Mesothelial cell of epicardium (in vitro differentiated cells): ENCODE results near the gene NHSL2. TPM values are rescaled to one million over a fixed set of nuclear protein-coding genes. Genes with fewer than 3 reads are reported as not detected.

Experiments used
- DNase-seq, 2 experiments: peaks; one replicate each; pipeline ENCODE4 v3.0.0; 2021; ENCODE audit warnings: low spot score in 2 of 2; ENCODE audit not compliant: unreplicated experiment in 2 of 2
- H3K27ac Mint-ChIP-seq: 2 replicates; pipeline ENCODE4 v1.8.0; 2021; ENCODE audit warnings: mixed read lengths
- H3K27me3 Mint-ChIP-seq: 2 replicates; pipeline ENCODE4 v1.8.0; 2021; ENCODE audit warnings: low read depth, mixed read lengths
- H3K36me3 Mint-ChIP-seq: 2 replicates; pipeline ENCODE4 v1.8.0; 2021; ENCODE audit warnings: mixed read lengths
- H3K4me1 Mint-ChIP-seq: 2 replicates; pipeline ENCODE4 v1.8.0; 2021; ENCODE audit warnings: mixed read lengths
- H3K4me3 Mint-ChIP-seq: 2 replicates; pipeline ENCODE4 v1.8.0; 2021; ENCODE audit warnings: mild to moderate bottlenecking, moderate library complexity, mixed read lengths
- H3K9me3 Mint-ChIP-seq: 2 replicates; pipeline ENCODE4 v1.8.0; 2021; ENCODE audit warnings: mixed read lengths
- CTCF ChIP-seq: fragments of 200-600 bp; sonication (generic); IDR thresholded peaks from one replicate; pipeline ENCODE4 v1.5.0; 2021; ENCODE audit warnings: antibody characterized with exemption; ENCODE audit not compliant: unreplicated experiment
- total RNA-seq: library from RNA; stranded (reverse); gene quantifications from 3 replicates; pipeline ENCODE4 v1.2.1, GENCODE V29; 2021

The NHSL2 gene
- total RNA-seq, 1 donor from 2014 or later, result 24.0 TPM

- H3K4me1 Mint-ChIP-seq, result peaks cover 77% of the 10 kb centered on the region
- peaks cover 14% of the 10 kb centered on the region for H3K36me3 Mint-ChIP-seq
- peak; percentile 56 to 92 for DNase-seq
- H3K9me3 Mint-ChIP-seq, result peaks cover 29% of the 10 kb centered on the region
- no peaks in the 10 kb centered on the region for H3K27me3 Mint-ChIP-seq
- H3K4me3 Mint-ChIP-seq, result peak overlapping the region; percentile 11
- peak; percentile 76 for TF ChIP-seq CTCF
- H3K27ac Mint-ChIP-seq, result peak overlapping the region; percentile 88
Measured at GRCh38 chrX:72126539-72127140, 216.0 kb downstream of the NHSL2 start.

- Mint-ChIP-seq H3K9me3 (peaks cover 29% of the 10 kb centered on the region), H3K27me3 (no peaks in the 10 kb centered on the region), H3K27ac (peak overlapping the region; percentile 88), H3K4me3 (no peak overlapping the region), H3K4me1 (peaks cover 77% of the 10 kb centered on the region), H3K36me3 (peaks cover 14% of the 10 kb centered on the region)
- DNase-seq, result no peak
- TF ChIP-seq CTCF, result no peak
Measured at GRCh38 chrX:72127332-72127731, 216.7 kb downstream of the NHSL2 start.

GRCh38 chrX:72128183-72128834 is 217.7 kb downstream of the NHSL2 start:
- Mint-ChIP-seq H3K27ac (peak overlapping the region; percentile 85), H3K4me3 (no peak overlapping the region), H3K4me1 (peaks cover 74% of the 10 kb centered on the region), H3K36me3 (peaks cover 14% of the 10 kb centered on the region), H3K27me3 (no peaks in the 10 kb centered on the region), H3K9me3 (peaks cover 26% of the 10 kb centered on the region)
- TF ChIP-seq CTCF, result no peak
- DNase-seq, result no peak

- peaks cover 28% of the 10 kb centered on the region for H3K9me3 Mint-ChIP-seq
- DNase-seq, result no peak
- no peaks in the 10 kb centered on the region for H3K27me3 Mint-ChIP-seq
- peaks cover 14% of the 10 kb centered on the region for H3K36me3 Mint-ChIP-seq
- H3K4me3 Mint-ChIP-seq, result peak overlapping the region; percentile 13
- H3K27ac Mint-ChIP-seq, result no peak overlapping the region
- H3K4me1 Mint-ChIP-seq, result peaks cover 68% of the 10 kb centered on the region
- peak; percentile 41 for TF ChIP-seq CTCF
Measured at GRCh38 chrX:72128881-72129280, 218.2 kb downstream of the NHSL2 start.

- TF ChIP-seq CTCF, result no peak
- peaks cover 14% of the 10 kb centered on the region for H3K36me3 Mint-ChIP-seq
- H3K27ac Mint-ChIP-seq, result no peak overlapping the region
- H3K27me3 Mint-ChIP-seq, result no peaks in the 10 kb centered on the region
- H3K4me3 Mint-ChIP-seq, result peak overlapping the region; percentile 47
- H3K9me3 Mint-ChIP-seq, result peaks cover 28% of the 10 kb centered on the region
- DNase-seq, result no peak
- H3K4me1 Mint-ChIP-seq, result peaks cover 60% of the 10 kb centered on the region
Measured at GRCh38 chrX:72129661-72130060, 219.0 kb downstream of the NHSL2 start.
